Anterior cingulate cortex (tissue), 58 donors: Measurements from ENCODE around the gene MYO1C.
"Not testable (repeated sequence)": the region's sequence is repeated elsewhere in the genome, so short reads cannot be mapped to it uniquely, and the experiment has no call there.

Experiments used
- DNase-seq, 58 donors: peaks; one replicate each; lab custom pipeline; 2025; lab: John Stamatoyannopoulos, UW

Gene MYO1C

DNA sequence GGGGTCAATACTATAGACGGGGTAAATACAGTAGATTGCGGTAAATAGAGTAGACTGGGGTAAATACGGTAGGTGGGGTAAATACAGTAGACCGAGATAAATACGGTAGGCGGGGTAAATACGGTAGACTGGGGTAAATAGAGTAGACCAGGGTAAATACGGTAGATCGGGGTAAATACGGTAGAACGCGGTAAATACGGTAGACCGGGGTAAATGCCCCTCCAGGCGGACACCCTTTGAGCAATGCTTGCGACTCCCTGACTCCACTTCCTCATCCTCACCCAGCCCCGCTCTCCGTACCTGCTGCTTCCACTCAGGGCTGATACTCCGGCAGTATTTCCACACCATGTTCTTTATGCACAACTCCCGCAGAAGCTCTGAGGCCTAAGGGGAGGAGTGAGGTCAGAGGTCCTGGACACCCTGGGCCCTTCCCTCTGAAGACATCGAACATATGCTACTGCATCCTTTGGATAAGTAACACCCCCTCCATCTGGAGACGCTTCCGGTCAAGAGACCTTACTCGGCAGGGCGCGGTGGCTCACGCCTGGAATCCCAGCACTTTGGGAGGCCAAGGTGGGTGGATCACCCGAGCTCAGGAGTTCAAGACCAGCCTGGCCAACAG is 23.1 kb downstream of the MYO1C start:
- no peak for DNase-seq

DNA sequence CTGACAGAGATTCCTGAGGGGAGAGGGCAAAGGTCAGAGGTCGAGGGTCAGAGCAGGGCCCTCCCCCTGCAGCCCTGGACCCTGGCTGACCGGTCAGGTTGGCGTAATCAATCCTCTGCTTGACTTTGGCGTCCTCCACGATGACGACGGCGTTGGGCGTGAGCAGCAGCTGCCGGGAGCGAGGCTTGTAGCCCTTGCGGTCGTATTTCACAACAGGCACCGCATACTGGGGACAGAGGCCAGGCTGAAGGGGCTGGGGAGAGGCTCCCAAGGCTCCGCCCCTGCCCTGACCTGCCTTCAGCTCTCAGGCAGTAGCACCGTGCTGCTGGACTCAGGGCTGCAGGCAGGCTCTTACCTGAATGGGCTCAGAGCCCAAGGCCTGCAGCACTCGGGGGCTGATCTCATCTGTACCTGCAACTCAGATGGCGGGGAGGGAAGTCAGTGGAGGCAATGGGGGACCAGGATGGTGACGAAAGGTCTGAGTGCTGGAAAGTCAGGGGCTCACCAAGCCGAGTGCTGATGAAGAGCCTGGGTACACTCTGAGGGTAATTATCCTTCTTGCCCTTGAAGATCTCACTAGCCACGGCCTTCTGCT is 24.5 kb downstream of the MYO1C start:
- no peak for DNase-seq

DNA sequence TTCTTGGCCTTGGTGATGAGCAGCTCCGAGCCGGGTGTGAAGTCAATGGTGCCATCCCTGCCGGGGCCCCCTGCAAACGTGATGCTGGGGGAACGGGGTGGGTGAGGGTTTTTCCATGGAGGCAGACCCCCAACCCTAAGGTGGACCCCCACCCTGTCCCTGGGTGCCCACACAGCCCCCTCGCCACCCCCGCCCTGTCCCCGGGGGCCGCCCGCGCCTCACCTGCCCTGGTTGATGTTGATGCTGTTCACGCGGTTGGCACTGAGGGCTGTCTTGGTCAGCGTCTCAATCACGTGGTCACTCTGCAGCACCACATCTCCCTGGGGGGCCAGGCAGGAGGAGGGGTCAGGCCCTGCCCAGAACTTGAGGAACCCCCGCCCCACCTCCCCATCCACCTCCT is 25.2 kb downstream of the MYO1C start:
- no peak for DNase-seq

GRCh38 chr17:1464186-1464585 is 28.3 kb downstream of the MYO1C start:
- DNase-seq = no peak

GRCh38 chr17:1462164-1463112 is 30.0 kb downstream of the MYO1C start:
- peak in 4 of 58 donors; percentile 6 to 20 (median 17) for DNase-seq

GRCh38 chr17:1461198-1461944 is 31.1 kb downstream of the MYO1C start:
- DNase-seq = peak in 1 of 58 donors; percentile 15

GRCh38 chr17:1460233-1460632 is 32.3 kb downstream of the MYO1C start:
- peak in 2 of 58 donors; percentile 34 to 35 for DNase-seq

GRCh38 chr17:1455797-1456599 is 36.5 kb downstream of the MYO1C start, which contains the start of gene CRK:
Gene CRK, minus strand, starts transcription at chr17:1456232. Its CDS starts 115 bp downstream, at chr17:1456117.
- DNase-seq = peak; percentile 75 to 98 (median 95)

- DNase-seq = peak in 34 of 58 donors; percentile 12 to 63 (median 40)
Observed at GRCh38 chr17:1455291-1455796, 37.1 kb downstream of the MYO1C start.

DNA sequence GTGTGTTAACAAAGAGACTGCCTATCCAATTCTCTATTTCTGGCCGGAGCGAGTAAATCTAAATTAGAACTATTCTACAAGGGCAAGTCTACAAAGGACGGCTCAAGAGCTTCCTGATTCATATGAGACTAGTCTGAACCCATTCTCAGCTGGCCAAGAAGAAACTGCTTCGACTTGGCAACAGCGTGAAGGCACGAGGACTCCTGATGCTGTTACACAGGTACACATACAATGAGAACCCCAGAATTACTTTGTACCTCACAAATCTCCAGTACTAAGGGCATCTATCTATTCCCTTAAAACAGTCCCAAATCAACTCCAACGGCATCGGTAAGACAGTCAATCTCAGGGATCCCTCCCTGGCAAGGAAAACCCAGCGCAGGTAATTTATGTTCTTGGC is 37.9 kb downstream of the MYO1C start:
- DNase-seq = no peak

- DNase-seq = not testable (repeated sequence)
Observed at GRCh38 chr17:1453694-1454093, 38.8 kb downstream of the MYO1C start.

- DNase-seq = no peak
Observed at GRCh38 chr17:1452836-1453235, 39.6 kb downstream of the MYO1C start.

DNA sequence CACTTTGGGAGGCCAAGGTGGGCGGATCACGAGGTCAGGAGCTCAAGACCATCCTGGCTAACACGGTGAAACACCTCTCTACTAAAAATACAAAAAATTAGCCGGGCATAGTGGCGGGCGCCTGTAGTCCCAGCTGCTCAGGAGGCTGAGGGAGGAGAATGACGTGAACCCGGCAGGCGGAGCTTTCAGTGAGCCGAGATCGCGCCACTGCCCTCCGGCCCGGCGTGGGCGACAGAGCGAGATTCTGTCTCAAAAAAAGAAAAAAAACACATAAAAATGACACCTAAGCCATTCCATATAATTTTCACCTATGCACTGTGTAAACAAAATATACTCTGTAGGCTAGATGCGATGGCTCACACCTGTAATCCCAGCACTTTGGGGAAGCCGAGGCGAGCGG is 42.2 kb downstream of the MYO1C start:
- DNase-seq = not testable (repeated sequence)

DNA sequence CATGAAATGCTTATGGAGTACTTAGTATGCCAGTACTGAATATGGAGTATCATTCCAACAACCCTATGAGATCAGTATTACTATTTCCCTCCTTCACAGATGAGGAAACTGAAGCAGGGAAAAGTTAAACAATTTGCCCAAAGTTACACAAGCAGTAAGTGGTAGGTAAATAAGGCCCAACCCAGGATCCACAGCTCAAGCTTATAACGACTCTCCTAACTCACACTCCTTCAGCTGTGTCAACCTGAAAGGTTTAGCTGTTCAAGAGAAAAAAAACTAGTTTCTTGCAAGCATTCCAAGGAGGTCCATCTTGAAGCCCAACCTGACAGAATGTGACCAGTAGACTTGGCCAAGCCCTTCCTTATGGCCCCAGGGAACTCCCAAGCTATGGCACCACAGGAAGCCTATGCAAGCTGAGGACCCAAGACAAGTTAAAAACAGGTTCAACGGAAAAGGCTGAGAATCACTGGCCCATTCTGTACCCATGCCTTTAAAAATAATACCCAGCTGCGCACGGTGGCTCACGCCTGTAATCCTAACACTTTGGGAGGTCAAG is 43.0 kb downstream of the MYO1C start:
- no peak for DNase-seq

GRCh38 chr17:1447052-1447451 is 45.4 kb downstream of the MYO1C start:
- DNase-seq = no peak

GRCh38 chr17:1446201-1446600 is 46.3 kb downstream of the MYO1C start:
- no peak for DNase-seq

DNA sequence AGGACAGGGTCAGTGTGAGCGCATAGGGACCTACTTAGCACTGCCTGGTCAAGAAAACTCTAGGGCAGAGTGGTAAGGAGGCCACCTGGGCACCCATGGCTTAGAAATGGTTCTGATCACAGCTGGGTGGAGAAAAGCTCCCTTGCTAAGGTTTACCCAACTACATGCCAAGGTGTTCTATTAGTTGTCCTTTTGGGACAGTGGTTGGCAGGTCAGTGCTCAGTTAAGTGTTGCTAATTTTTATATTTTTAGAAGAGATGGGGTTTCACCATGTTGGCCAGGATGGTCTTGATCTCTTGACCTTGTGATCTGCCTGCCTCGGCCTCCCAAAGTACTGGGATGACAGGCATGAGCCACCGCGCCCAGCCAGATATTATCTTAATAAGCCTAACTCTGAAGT is 46.8 kb downstream of the MYO1C start:
- not testable (repeated sequence) for DNase-seq

- not testable (repeated sequence) for DNase-seq
Observed at GRCh38 chr17:1442721-1443120, 49.8 kb downstream of the MYO1C start.

GRCh38 chr17:1442187-1442586 is 50.3 kb downstream of the MYO1C start:
- DNase-seq = no peak
